GM18870 (cell line): Measurements from ENCODE around the gene EIF3F.
A peak's percentile ranks its signal among the peaks of the same experiment; 100 is the strongest.

Source experiments
- ATAC-seq: cut with Tn5 transposase; IDR thresholded peaks from one replicate; pipeline ENCODE4 v1.9.1; 2021; ENCODE audit warnings: moderate library complexity; ENCODE audit not compliant: unreplicated experiment

Gene EIF3F, protein sequence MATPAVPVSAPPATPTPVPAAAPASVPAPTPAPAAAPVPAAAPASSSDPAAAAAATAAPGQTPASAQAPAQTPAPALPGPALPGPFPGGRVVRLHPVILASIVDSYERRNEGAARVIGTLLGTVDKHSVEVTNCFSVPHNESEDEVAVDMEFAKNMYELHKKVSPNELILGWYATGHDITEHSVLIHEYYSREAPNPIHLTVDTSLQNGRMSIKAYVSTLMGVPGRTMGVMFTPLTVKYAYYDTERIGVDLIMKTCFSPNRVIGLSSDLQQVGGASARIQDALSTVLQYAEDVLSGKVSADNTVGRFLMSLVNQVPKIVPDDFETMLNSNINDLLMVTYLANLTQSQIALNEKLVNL

DNA sequence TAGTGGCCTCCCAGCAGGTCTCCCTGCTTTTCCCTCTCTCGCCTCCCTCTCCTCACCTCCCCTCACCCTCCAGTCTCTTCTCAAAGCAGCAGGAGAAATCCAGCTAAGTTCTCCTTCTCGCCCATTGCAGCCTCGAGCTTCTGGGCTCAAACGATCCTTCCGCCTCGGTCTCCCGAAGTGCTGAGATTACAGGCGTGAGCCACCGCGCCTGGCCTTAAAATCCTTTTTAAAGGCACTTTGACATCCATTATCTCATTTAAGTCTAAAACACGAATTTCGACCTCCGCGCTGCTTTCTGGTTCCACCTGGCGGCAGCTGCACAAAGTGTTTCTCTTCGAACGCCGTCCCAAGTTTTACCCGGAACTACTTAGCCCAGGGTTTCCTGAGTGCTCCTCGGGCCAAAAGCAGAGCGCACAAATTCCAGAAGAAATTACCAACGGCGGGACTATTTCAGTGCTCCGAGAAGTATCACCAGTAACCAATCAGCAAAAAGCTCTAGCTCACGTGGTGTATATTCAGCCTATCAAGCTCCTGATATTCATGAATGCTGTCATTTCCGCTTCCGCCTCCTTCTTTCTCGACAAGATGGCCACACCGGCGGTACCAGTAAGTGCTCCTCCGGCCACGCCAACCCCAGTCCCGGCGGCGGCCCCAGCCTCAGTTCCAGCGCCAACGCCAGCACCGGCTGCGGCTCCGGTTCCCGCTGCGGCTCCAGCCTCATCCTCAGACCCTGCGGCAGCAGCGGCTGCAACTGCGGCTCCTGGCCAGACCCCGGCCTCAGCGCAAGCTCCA lies at the start of gene EIF3F:
Gene EIF3F (plus strand): TSS at position 570 of the 792 bp plus-strand sequence. CDS start 16 bp downstream, at position 586.
- ATAC-seq, result peak; percentile 95

GRCh38 chr11:7941146-7941545 lies 46.0 kb upstream of the EIF3F start:
- ATAC-seq, result no peak

- ATAC-seq, result no peak
These were observed 45.5 kb upstream of the EIF3F start, which contains the start of gene OR10A3 for GRCh38 chr11:7941608-7942007. TSS of gene OR10A3 (minus strand) at chr11:7941708. CDS start at chr11:7939520, 2,188 bp downstream.

GRCh38 chr11:7944123-7944522 lies 43.0 kb upstream of the EIF3F start:
- no peak for ATAC-seq

- no peak for ATAC-seq
These were observed 37.2 kb upstream of the EIF3F start for GRCh38 chr11:7949934-7950333.

DNA sequence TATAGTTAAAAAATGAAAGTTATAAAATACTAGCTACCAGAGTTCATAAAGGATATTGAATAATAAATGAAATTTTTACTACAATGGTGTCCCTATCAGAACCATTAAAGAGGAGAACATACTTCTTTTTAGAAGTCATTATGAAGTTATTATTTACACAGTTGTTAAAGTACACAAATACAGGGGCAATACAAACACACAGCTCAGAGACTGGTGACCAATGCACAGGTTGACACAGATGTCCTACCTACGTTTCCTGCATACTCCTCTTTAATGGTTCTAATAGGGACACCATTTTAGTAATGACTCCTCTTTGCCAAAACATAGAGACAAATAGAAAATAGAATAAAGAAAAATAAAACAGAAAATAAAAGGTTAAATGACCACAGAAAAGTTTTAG lies 31.9 kb upstream of the EIF3F start:
- ATAC-seq, result no peak

DNA sequence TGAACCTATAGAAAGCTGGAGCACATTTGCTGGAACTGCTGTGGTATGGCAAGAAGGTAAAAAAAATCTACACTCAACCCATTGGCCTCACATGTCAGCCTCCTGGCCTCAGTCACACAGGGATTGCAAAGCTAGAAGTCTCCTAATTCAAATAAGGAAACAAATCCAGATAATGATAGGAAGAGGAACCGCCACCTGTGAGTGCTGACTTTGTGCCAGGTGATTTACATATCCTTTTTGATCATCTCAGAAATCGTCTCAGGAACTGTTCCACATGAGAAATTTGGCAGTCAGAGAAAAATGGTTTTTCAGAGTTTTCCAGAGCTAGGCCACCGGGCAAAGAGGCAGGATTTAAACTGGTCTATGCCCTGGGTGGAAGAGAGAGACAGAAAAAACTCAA lies 22.9 kb upstream of the EIF3F start:
- no peak for ATAC-seq

- no peak for ATAC-seq
These were observed 22.3 kb upstream of the EIF3F start for GRCh38 chr11:7964873-7965272.

DNA sequence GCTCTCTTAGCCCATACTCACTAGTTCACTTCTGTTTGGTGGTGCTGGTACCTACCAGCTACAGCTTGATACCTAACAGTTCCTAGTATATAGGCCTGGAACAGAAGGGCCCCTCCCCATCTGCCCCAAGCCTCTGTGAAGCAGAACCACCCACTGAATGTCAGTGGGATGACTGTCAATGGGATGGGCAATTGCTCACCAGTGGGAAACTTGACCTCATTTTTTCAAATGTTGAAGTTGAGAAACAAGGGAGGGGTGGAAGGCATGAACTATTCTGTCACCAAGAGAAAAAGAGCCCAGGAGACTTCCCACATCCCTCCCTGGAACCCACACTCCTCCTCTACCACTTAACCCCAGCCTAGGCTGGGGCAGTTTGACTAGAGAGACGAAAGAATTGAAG lies 21.8 kb upstream of the EIF3F start, which contains the start of gene NLRP10:
Gene NLRP10 (minus strand): TSS at position 62 of the 400 bp plus-strand sequence. CDS start 1,952 bp downstream, outside the sequence.
- ATAC-seq, result no peak

DNA sequence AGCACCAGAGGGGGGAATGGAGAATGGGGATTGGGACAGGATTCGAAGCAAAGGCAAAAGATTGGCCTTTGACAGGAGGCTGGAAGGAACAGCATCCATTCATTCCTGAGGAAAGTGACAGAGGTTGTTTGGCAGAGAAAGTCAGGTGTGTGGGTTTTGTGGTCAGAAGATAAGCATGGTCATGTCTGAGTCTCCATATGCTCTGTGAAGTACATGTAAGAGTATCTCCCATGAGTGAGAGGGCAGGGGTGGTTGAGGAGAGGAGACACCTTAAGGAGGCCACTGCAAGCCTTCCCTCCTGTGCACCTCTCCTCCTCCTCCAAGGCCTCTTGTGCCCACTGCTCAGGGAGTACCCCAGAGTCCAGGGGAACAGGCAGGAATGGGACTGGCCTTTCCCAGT lies 20.0 kb upstream of the EIF3F start:
- no peak for ATAC-seq

DNA sequence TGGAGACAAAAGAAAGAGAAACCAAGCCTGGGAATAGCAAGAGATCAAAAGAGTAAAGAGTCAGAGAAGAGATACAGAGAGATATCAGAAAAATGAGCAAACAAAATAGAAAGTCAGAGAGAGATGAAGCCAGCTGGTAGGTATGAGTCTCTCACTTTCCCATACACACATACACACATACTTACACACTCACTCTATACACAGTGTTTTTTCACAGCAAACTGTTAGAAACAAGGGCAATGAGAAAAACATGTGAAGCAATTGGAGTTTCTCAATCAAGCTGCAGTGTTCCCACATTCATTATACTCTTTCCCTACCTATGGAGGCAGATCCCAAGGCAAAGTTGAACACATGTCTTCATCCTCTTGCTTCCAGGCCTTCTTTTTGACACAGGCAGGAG lies 19.3 kb upstream of the EIF3F start:
- ATAC-seq, result no peak

DNA sequence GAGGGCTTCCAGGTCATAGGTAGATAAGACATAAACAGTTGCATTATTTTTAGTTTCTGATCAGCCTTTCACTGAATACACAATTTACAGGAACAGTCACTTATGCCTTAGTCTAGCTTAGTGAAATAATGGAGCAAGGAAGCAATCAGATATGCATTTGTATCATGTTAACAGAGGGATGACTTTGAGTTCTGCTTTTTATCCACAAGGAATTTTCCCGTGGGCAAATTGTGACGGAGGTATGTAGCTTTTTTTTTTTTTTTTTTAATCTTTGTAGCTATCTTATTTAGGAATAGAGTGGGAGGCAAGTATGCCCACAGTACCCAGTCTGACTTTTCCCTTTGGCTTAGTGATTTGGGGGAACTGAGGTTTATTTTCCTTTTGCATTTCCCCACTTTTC lies 18.5 kb upstream of the EIF3F start:
- no peak for ATAC-seq

GRCh38 chr11:7969756-7970646 lies 17.1 kb upstream of the EIF3F start:
- ATAC-seq, result no peak

DNA sequence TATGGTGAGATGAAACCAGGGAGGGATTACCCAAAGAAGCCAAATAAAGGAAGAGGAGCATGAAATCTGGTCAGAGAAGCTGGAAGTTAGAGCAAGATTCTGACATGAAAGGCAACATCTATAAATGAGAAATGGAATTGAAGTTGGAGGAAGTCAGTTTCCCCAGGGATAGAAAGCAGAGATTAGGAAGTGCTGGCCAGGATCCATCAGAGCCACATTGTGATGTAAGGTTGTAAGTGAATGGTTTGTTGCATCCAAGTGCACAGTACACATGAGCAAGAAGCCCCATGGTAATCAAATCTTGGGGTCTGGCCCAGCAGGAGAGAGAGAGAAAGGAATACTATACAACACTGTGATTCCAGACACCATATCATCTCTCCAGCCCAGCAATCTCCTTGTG lies 15.3 kb upstream of the EIF3F start:
- ATAC-seq, result no peak

DNA sequence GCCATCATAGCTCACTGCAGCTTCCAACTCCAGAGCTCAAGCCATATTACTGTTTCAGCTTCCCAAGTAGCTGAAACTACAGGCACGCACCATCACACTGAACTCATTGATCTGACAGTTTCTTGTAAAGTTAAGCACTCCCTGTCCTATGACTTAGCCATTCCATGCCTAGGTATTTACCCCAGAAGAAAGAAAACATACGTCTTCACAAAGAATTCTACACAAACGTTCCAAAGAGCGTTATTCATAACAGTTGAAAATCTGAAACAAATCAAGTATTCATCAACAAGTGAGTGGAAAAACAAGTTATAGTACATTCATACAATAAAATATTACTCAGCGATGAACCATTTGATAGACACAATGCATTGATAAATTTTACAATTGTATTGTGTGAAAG lies 14.1 kb upstream of the EIF3F start:
- no peak for ATAC-seq

DNA sequence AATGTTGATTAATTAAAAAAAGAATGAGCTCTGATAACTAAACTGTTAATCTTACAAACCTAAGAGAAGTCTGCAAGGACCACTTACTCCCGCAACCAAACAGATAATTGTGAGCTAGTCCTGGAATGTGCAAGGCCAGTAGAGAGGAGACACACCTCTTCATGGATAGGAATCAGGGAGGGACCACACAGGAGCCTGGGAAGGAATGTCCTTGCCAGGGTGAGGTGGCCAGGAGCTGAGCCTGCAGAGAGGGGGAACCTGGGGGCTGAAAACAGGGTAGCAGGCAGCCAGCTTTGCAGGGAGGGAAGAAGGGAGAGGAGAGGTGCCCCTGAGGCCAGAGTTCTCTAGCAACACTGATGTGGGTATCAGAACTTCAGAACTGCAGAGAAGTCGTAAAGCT lies 12.5 kb upstream of the EIF3F start:
- no peak for ATAC-seq

DNA sequence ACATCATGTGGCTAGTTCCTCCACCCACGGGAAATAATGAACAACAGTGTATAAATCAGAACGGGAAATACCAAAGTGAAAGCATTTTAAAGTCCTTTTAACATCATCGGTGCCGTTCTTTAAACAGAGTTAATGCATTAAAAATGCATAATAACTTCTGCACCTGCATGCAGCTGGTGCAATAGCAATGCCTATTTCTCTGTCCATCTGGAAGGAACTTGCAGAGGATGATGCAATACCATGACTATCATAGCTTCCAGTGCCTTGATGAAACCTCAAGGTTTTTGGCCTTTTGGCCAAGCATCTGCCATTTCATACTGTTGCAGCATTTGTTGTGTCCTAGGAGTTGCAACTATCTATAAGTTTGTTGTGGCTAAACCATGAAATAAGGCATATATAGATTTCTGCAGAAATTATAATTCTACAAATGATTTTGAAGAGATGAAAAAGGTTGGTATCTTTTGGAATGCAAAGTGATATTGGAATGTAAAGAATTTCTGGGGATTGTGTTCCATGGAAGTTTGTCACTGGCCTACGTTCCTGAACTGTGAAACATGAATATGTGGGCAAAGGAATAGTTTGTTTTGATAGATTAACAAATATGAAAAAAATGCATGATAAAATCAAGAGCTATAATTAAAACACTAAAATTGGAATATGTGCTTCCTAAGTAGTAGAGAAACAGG lies 9.8 kb upstream of the EIF3F start:
- ATAC-seq, result no peak

DNA sequence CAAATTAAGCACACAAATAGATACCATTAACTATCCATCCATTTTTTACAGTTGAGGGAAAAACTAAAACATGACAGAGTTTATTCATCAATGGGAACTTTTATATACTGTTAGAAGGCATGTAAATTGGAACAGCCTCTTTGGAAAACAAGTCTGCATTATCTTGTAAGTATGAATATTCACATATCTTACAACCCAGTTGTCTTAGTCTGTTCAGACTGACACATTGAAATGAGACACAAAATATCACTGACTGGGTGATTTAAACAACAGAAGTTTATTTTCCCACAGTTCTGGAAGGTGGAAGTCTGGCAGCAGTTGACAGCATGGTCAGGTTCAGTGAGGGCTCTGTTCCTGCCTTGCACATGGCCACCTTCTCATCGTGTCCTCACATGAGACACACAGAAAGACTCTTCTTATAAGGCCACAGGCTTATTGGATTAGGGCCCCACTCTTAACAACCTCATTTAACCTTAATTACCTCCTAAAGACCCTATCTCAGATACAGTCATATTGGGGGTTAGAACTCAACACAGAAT lies 5.4 kb upstream of the EIF3F start:
- no peak for ATAC-seq

DNA sequence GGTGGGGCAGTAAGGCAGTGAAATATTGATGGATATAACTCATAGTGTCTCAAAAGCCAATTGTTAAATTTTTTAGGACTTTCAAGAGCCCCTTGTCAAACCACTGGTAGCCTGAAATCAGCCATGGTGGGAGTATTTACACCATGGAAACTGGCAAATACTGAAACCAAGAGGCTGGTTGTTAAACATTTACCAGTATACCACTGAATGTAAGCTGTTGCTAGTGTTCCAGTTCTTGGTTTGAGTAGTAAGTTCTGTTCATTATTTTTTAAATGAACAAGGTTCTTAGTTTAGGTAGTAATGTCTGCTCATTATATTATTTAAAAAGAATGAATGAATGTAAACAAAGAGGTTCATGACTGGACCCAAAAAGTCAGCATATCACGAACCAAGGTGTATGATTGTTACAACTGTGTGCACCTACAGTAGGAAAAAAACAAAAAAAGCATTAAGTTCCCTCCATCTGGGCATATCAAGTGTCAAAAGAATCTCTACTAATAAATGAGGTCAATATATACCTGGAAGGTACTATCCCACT lies 4.5 kb upstream of the EIF3F start:
- peak; percentile 55 for ATAC-seq
